GM12872 (cell line): Measurements from ENCODE around the gene MXRA5.

Experiments used
- CTCF ChIP-seq: IDR thresholded peaks from 3 replicates; pipeline ENCODE4 v1.5.1; 2011; ENCODE audit warnings: low read depth, mild to moderate bottlenecking, low read length, moderate library complexity; ENCODE audit not compliant: insufficient read depth

Gene MXRA5

GRCh38 chrX:3379111-3379510 is 32.7 kb upstream of the MXRA5 start:
- TF ChIP-seq CTCF, result no peak

GRCh38 chrX:3378156-3378555 is 31.7 kb upstream of the MXRA5 start:
- no peak for TF ChIP-seq CTCF

GRCh38 chrX:3377560-3377959 is 31.1 kb upstream of the MXRA5 start:
- no peak for TF ChIP-seq CTCF

- no peak for TF ChIP-seq CTCF
These were observed 27.8 kb upstream of the MXRA5 start for GRCh38 chrX:3374108-3374800.

- TF ChIP-seq CTCF, result no peak
These were observed 24.7 kb upstream of the MXRA5 start for GRCh38 chrX:3371163-3371562.

- no peak for TF ChIP-seq CTCF
These were observed 24.2 kb upstream of the MXRA5 start for GRCh38 chrX:3370656-3371055.

- no peak for TF ChIP-seq CTCF
These were observed 16.5 kb upstream of the MXRA5 start for GRCh38 chrX:3362956-3363355.
